NCI-H2029 treated with DMSO at 0.1 percent for 48 hours (cell line): Measurements from ENCODE around the gene SAPCD2.

Experiments used
- DNase-seq: peaks from one replicate; lab custom pipeline; 2025; lab: John Stamatoyannopoulos, UW

The SAPCD2 gene

GRCh38 chr9:137082222-137082924 is 12.0 kb upstream of the SAPCD2 start:
- no peak for DNase-seq

DNA sequence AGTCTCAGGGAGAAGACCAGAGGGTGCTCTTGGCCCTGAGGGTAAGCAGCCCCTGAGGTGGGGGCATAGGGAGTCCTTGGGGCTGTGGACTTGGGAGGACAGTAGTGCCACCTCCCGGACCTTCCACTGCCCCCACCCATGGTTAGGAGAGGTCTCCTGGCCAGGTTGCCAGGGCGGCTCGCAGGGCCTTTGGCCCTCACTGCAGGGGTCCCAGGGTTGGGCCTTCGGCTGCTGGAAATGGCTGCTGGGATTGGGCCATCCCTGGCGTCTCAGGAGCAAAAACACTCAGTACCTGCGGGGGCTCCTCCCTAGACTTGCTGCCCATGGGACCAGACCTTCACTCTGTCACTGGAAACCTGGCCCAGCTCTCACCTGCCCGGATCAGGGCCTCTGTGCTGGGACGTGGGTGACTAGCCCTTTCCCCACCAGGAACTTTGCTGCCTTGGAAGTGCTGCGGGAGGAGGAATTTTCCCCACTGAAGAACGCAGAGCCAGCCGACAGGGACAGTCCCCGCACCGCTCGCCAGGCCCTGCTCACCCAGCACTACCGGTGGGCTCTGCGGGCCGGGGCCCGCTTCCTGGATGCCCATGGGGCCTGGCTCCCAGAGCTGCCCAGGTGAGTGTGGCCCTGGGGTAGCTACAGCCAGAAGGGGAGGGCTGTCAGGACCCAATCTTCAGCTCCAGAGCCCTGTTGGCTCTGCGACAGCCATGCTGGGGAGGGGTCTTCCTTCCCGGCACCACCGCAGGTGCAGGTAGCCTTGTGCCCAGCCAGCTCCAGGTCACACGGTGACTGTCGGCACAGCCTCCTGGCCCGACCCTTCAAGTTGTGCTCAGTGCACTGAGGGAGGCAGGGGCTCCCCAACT is 10.1 kb upstream of the SAPCD2 start:
- no peak for DNase-seq

DNA sequence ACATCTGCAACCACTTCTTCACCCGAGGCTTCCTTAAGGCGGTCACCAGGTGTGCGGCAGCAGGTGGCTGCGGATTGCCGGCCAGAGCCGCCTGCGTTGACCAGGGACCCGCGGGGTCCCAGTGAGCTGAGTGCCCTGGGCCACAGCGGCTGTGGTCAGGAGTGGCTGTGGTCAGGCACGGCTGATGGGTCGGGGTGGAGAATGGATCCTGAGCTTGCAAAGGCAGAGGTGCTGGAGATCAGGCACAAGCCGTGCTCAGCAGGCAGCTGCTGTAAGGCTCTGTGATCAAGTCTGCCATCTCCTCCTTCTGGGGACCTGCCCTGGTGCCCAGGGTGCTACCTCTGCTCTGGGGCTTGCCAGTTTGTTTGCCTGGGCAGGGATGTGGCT is 9.0 kb upstream of the SAPCD2 start:
- DNase-seq: no peak

DNA sequence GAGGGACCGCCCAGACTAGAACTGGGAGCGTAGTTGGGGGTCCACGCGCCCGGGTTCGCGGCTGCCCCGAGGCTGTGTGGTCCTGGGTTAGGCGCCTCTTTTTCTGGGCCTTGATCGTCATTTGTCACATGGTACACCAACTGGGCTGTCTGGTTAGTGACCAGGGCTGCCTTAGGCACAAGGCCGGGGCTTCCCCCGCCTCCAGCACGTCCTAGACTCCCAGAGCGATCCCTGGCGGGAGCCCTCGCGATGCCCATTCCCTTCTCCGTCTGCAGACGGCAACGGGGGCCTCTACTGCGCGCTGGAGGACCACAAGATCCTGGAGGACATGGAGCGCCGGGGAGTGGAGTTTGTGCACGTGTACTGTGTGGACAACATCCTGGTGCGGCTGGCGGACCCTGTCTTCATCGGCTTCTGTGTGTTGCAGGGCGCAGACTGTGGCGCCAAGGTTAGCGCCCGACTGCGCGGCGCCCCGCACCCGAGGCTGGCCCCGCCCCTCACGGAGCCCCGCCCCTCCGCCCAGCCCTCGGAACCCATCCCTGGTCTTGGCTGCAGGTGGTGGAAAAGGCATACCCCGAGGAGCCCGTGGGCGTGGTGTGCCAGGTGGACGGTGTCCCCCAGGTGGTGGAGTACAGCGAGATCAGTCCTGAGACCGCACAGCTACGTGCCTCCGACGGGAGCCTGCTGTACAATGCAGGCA is 8.5 kb upstream of the SAPCD2 start:
- DNase-seq: no peak

GRCh38 chr9:137077758-137078693 is 7.7 kb upstream of the SAPCD2 start:
- DNase-seq: no peak

DNA sequence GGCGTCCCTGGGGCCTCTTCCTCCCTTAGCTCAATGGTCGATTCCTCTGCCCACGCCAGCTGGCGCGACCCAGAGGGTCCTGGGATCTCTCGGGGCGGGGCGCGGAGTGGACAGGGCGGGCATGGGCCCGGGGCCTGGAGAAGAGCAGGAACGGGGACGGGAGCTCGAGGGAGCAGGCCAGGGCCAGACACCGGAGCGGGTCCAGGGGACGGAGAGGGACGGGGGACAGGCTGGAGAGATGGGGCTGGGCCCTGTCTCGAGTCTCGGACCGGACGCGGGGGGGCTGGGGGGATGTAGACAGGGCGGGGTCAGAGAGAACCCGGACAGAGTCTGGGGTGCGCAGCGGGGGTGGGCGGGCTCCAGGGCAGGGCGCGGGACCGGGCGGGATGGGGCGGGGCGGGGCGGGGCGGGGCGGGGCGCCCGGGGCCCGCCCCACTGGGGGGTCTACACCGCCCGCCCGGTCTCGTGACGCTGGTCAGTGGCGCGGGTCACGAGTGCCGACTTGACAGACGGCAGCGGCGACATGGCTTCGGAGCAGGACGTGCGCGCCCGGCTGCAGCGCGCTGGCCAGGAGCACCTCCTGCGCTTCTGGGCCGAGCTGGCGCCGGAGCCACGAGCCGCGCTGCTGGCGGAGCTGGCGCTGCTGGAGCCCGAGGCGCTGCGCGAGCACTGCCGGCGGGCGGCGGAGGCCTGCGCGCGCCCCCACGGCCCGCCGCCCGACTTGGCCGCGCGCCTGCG is 6.8 kb upstream of the SAPCD2 start, which contains the start of gene UAP1L1:
TSS of gene UAP1L1 (plus strand) at position 508 of the 738 bp plus-strand sequence. CDS start at position 524, 16 bp downstream.
- DNase-seq: no peak

DNA sequence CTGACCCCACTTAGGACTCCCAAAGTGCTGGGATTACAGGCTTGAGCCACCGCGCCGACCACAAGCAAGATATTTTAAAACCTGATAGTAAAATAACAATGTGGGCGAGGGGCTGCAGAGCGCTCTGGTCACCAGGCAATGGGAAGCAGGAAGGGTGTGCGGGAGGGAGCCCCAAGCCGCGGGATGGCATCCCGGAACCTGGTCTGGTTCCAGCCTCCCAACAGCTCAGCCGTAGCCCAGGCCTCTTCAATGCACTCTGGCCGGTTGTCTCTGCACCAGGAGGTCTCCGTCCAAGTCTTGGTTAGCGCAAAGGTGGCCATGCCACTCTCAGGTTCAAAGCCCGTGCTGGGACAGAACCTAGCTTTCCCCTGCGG is 6.3 kb upstream of the SAPCD2 start:
- DNase-seq: no peak

DNA sequence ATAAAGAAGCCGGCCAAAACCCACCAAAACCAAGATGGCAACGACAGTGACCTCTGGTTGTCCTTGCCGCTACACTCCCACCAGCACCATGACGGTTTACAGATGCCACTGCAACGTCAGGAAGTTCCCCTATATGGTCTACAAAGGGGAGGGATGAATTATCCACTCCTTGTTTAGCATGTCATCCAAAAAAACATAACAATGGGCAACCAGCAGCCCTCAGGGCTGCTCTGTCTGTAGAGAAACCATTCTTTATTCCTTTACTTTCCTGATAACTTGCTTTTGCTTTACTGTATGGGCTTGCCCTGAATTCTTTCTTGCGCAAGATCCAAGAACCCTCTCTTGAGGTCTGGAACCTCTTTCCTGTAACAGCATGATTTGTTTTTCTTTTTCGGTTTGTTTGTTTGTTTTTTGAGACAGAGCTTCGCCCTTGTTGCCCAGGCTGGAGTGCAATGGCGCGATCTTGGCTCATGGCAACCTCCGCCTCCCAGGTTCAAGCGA is 5.0 kb upstream of the SAPCD2 start:
- DNase-seq: no peak

DNA sequence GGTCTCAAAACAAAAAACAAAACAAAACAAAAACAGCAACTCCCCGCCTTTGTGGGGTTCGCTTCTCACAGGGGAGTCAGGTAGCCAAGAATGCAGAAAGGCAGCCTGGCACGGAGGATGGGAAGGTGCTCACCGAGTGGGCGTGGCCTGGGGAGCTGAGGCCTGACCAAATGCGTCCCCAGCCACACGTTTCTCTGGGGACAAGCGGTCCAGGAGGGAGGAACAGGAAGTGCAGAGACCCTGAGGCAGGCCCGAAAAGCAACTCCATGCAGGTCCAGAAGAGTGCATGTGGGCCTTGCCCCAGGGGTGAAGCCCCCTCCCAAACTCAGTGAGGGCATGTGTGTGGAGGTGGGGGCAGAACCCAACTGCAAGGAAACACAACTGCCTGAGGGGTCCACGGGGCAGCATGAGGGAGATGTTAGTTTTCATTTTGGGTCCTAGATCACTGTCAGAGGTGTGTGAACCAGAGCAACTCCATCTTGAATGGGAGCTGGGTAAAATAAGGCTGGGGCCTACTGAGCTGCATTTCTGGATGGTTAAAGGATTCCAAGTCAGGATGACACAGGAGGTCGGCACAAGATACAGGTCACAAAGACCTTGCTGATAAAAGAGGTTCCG is 4.4 kb upstream of the SAPCD2 start:
- DNase-seq: no peak

GRCh38 chr9:137073992-137074399 is 3.6 kb upstream of the SAPCD2 start:
- no peak for DNase-seq

DNA sequence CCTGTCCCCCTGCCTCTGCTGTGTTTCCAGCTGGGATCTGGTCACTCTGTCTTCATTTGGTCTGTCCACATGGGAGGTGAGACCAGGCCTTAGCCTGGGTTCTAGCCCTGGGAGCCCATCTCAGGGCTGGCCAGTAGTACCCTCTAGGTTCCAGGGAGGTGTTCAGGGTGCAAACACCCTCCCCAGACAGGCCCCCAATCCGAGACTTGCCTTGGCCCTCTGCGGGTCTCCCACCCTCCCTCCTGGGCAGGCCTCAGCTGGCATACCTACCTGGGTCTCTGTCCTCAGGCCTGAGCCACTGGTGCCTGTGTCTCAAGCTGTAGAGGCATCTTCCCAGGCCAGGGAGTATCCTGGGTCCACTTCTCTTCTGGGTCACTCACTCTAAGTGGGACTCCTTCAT is 925 bp upstream of the SAPCD2 start:
- no peak for DNase-seq

- no peak for DNase-seq
Observed at GRCh38 chr9:137070906-137071275, 534 bp upstream of the SAPCD2 start.

DNA sequence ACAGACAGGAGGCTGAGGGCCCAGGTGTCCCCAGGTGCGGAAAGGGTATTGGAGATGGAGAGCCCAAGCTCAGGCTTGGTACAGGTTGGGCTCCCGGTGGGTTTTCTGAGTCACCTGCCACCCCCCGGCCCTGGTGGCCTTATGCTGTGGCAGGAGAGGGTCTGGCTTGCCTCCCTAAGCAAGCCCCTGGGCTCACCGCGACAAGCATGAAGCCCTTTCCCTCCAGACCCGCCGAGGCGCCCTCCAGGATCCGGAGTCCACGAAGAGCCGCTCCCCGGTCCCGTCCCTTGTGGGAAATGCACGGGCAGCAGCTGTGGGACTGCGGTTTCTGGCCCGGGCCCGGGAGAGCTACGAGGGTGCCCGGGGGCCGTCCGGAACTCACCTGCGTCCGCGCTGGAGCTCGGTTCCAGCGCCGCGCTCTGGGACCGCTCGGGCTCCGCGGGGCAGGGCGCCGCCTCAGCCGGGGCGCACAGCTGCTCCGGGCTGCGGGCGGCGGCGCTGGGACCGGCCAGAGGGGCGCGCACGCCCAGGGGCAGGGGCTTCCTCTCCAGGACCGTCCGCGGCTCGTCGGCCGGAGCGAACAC is 757 bp downstream of the SAPCD2 start:
- DNase-seq: no peak

- no peak for DNase-seq
Observed at GRCh38 chr9:137068539-137069507, 1.5 kb downstream of the SAPCD2 start.

DNA sequence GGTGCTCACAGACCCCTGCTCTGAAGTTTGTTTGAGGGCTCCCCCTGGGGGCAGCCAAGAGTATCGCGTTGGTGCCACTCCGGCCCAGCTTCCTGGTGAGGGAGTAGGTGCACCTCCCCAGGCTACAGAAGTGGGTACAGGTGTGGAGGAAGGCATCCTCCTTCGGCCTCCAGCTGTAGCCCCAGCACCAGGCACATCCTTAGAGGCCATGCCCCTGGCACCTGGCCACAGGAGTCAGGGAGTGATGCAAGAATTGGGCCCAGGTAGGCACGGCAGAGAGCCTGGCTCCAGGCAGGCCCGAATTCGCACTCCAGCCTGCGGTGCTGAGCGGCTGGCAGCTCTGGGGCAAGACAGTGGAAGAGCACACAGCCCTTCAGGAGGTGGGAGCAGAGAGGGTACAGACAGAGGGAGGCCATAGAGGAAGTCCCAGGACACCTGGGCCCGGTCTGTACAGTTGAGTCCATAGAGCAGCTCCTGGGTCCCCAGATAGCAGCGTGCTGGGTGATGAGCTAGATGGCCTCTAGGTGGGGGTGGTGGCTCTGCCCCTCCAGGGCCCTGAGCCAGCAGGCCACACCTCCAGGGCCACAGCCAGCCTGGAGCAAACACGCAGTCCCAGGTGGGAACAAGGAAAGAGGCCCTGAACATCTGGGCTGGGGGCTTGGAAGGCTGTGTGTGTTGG is 2.4 kb downstream of the SAPCD2 start:
- peak; percentile 56 for DNase-seq

DNA sequence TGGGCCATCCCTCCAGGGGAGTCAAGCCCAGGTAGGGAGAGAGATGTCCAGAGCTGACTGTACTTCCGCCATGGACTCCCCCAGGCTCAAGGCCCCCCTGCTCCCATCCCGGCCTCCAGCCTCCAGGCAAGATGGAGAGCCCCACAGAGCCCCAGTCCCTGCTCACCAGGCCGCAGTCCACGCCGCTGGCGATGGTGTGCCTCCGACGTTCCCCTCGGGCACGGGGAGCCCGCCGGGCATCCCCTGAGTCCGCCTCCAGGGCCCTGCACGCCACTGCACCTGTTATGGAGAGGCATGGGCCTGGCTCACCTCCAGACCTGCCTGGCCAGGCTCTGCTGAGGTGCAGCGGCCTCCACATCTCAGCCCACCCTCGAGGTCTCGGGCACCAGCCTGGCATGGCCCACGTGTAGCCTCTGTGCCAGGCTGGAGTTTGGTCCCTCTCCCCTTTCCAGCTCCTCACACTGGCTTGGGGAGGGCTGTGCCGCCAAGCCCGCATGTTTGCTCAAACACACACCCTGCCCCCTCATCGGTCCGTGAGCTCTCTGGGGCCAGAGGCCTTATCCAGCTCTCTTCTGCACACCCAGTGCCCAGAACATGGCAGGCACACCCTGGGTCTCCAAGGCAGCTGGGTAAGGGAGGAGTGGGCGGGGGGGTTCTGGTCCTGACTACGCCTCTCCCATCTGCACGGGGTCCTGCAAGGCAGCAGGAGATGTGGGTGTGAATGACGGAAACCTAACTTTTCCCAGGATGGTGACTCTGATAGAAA is 4.1 kb downstream of the SAPCD2 start:
- DNase-seq: no peak

- no peak for DNase-seq
Observed at GRCh38 chr9:137065336-137065967, 4.9 kb downstream of the SAPCD2 start.
